ENCODE results near the gene RELT. TPM values are rescaled to one million over a fixed set of nuclear protein-coding genes. Genes with fewer than 3 reads are reported as not detected.

Gene RELT
- total and polyA plus RNA-seq, 10 donors, result 13.5 to 79.8 (median 39.5) TPM

DNA sequence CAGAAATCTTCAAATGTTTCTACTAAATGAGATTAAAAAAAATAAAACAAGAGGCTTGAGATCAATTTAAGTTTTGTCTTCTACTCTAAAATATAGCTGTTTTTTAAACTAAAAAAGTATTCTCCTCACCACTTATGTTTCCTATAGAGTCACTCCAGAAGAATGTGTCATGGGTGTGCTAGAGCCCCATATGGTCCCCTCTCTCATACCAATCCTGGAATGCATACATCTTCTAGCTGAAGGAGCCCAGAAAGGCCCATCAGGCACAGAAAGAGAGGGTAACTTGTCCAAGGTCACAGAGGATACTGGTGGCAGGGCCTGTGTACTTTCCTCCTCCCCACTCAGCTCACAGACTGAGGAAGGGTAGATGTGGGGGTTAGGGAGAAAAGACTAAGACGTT is 34.4 kb downstream of the RELT start:
- no peak for TF ChIP-seq POLR2AphosphoS5 (IDR thresholded peaks at IDR 0.05)
- TF ChIP-seq, protein P1, sequence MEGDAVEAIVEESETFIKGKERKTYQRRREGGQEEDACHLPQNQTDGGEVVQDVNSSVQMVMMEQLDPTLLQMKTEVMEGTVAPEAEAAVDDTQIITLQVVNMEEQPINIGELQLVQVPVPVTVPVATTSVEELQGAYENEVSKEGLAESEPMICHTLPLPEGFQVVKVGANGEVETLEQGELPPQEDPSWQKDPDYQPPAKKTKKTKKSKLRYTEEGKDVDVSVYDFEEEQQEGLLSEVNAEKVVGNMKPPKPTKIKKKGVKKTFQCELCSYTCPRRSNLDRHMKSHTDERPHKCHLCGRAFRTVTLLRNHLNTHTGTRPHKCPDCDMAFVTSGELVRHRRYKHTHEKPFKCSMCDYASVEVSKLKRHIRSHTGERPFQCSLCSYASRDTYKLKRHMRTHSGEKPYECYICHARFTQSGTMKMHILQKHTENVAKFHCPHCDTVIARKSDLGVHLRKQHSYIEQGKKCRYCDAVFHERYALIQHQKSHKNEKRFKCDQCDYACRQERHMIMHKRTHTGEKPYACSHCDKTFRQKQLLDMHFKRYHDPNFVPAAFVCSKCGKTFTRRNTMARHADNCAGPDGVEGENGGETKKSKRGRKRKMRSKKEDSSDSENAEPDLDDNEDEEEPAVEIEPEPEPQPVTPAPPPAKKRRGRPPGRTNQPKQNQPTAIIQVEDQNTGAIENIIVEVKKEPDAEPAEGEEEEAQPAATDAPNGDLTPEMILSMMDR (IDR thresholded peaks at IDR 0.05 in 8 of 11, conservative IDR thresholded peaks at IDR 0.05 in 3 of 11), result no peak
- no peak for TF ChIP-seq POLR2A (IDR thresholded peaks at IDR 0.05)
- Histone ChIP-seq H3K36me3 (peaks cover 0 to 90% (median 30%) of the 10 kb centered on the region in 6 donors), H3K27me3 (replicated peaks in 1 of 7) (no peaks in the 10 kb centered on the region), H3K9me3 (no peaks in the 10 kb centered on the region), H3K27ac (no peak overlapping the region), H3K4me3 (no peak overlapping the region), H3K4me1 (peaks cover 0 to 21% (median 0%) of the 10 kb centered on the region in 6 donors)
- no peak for DNase-seq
- intact Hi-C loops (cut with DNase I; ENCODE audit: low total_unique reads), result no loop called here
- 46 to 86% (median 81%) methylated on average over 1 of the region's 1 CpG; no CpG with 5 or more reads in 1 of the 5 donors for WGBS, 5 donors

DNA sequence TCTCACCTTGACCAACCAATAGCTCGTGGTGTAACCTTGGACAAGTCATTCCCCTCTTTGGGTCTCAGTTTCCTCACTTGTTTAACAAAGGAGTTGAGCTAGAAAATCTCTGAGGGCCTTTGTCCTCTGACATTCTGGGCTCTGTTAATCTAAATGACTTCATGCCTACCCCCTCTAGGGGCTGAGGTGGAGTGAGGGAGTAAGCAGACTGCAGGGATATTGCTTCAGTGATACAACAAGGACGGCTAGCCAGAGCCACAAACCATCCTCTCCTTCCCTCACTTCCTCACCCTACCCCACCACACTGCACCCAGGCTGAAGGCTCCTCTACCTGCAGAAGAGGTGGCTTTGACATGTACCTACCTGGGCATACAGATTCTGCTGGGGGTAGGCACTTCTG is 34.8 kb downstream of the RELT start:
- intact Hi-C loops (cut with DNase I; ENCODE audit: low total_unique reads), result no loop called here
- peaks cover 0 to 90% (median 27%) of the 10 kb centered on the region in 6 donors for H3K36me3 ChIP-seq
- no peaks in the 10 kb centered on the region for H3K27me3 ChIP-seq (replicated peaks in 1 of 7)
- TF ChIP-seq POLR2AphosphoS5 (IDR thresholded peaks at IDR 0.05), result no peak
- TF ChIP-seq, protein P1 (IDR thresholded peaks at IDR 0.05 in 8 of 11, conservative IDR thresholded peaks at IDR 0.05 in 3 of 11), result no peak
- no peak for TF ChIP-seq POLR2A (IDR thresholded peaks at IDR 0.05)
- WGBS, 5 donors, result 70 to 80% (median 75%) methylated on average over 2 of the region's 2 CpGs
- no peak overlapping the region for H3K4me3 ChIP-seq
- H3K9me3 ChIP-seq, result no peaks in the 10 kb centered on the region
- peaks cover 0 to 20% (median 0%) of the 10 kb centered on the region in 6 donors for H3K4me1 ChIP-seq
- H3K27ac ChIP-seq, result no peak overlapping the region
- no peak for DNase-seq

- 84 to 93% (median 89%) methylated on average over 3 of the region's 3 CpGs for WGBS, 5 donors
- Histone ChIP-seq H3K27ac (peak overlapping the region in 1 of 8 donors; percentile 20), H3K36me3 (peaks cover 0 to 88% (median 21%) of the 10 kb centered on the region in 6 donors), H3K4me1 (peaks cover 0 to 20% (median 0%) of the 10 kb centered on the region in 6 donors), H3K9me3 (no peaks in the 10 kb centered on the region), H3K27me3 (replicated peaks in 1 of 7) (no peaks in the 10 kb centered on the region), H3K4me3 (no peak overlapping the region)
- TF ChIP-seq POLR2A (IDR thresholded peaks at IDR 0.05) (no peak), POLR2AphosphoS5 (IDR thresholded peaks at IDR 0.05) (no peak)
- TF ChIP-seq, protein P1 (IDR thresholded peaks at IDR 0.05 in 8 of 11, conservative IDR thresholded peaks at IDR 0.05 in 3 of 11), result no peak
- intact Hi-C loops (cut with DNase I; ENCODE audit: low total_unique reads), result no loop called here
- no peak for DNase-seq
Observed at GRCh38 chr11:73412308-73412707, 36.1 kb downstream of the RELT start.

GRCh38 chr11:73413256-73413655 is 37.1 kb downstream of the RELT start:
- no peak for DNase-seq
- Histone ChIP-seq H3K27me3 (replicated peaks in 1 of 7) (no peaks in the 10 kb centered on the region), H3K4me3 (no peak overlapping the region), H3K9me3 (no peaks in the 10 kb centered on the region), H3K27ac (peak overlapping the region in 1 of 8 donors; percentile 20), H3K36me3 (peaks cover 0 to 88% (median 16%) of the 10 kb centered on the region in 6 donors), H3K4me1 (peaks cover 0 to 20% (median 0%) of the 10 kb centered on the region in 6 donors)
- intact Hi-C loops (cut with DNase I; ENCODE audit: low total_unique reads), result no loop called here
- 82 to 91% (median 86%) methylated on average over 2 of the region's 2 CpGs for WGBS, 5 donors
- TF ChIP-seq POLR2AphosphoS5 (IDR thresholded peaks at IDR 0.05), result no peak
- TF ChIP-seq, protein P1 (IDR thresholded peaks at IDR 0.05 in 8 of 11, conservative IDR thresholded peaks at IDR 0.05 in 3 of 11), result no peak
- TF ChIP-seq POLR2A (IDR thresholded peaks at IDR 0.05), result no peak

All from spleen (tissue), 11 donors.